Fibroblast of the conjunctiva (primary cell): Measurements from ENCODE around the gene CCDC197.
A peak's percentile ranks its signal among the peaks of the same experiment; 100 is the strongest.

Experiments used
- DNase-seq: peaks from one replicate; pipeline ENCODE4 v3.0.0-alpha.2; 2010; ENCODE audit warnings: low read depth

Gene CCDC197

DNA sequence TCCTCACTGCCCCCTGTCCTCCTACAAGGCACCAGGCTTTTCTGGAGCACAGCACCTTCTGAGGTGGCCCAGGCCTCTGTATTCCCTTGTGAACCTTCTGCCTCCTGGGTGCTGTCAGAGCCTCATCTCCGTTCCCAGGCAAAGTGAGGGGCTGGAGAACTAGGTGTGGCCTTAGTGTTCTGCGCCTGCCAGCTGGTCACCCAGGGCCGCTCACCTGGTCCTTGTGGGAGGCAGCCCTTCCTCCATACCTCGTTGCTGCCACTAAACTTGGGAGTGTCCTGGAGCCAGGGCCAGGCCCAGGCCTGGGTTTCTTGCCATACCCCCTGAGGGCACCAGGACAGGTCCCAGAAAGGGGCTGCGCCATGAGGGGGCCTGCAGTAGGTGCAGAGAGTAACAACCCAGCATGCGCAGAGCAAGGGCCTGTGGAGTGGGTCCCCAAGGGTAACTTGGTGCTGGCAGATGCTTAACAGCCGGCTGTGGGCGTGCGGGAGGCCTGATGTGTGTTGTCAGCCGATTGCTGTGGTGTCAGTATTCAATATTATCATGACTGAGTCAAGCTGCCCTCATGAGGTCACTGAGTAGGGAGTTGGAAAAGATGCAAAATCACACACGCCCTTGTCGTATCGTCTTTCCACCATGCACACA is 46.1 kb downstream of the CCDC197 start:
- DNase-seq: no peak

GRCh38 chr14:94043756-94044475 is 46.8 kb downstream of the CCDC197 start:
- no peak for DNase-seq

- no peak for DNase-seq
Observed at GRCh38 chr14:94044476-94045091, 47.5 kb downstream of the CCDC197 start.

GRCh38 chr14:94045101-94045500 is 48.0 kb downstream of the CCDC197 start:
- no peak for DNase-seq

DNA sequence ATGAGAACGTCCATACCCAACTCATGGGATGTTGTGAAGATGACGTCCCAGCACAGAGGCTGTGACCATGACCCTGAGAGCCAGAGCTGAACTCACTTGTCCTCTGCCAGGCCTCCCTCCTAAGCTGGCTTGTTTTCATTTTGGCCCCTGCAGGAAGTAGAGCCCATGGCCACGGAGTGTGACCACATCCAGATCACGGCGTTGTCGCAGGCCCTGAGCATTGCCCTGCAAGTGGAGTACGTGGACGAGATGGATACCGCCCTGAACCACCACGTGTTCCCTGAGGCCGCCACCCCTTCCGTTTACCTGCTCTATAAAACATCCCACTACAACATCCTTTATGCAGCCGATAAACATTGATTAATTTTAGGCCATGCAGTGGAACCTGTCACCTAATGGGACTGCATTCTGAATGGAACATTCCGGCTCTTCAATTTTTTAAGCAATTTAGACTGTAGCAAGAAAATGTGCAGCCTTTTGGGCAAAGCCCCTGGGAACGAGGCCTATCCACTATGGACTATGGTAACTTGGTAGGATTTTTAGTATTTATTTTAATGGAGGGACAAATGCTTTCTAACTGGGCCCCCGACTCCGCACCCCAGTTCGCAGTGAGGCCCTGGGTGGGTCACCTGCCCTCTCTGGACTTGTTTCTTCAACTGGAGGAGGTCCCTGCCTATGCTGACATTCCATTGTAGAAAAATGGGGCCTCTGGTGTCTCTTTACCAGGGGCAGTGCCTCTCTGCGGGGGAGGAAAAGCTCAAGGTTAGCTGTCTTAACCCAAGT is 48.7 kb downstream of the CCDC197 start:
- no peak for DNase-seq

DNA sequence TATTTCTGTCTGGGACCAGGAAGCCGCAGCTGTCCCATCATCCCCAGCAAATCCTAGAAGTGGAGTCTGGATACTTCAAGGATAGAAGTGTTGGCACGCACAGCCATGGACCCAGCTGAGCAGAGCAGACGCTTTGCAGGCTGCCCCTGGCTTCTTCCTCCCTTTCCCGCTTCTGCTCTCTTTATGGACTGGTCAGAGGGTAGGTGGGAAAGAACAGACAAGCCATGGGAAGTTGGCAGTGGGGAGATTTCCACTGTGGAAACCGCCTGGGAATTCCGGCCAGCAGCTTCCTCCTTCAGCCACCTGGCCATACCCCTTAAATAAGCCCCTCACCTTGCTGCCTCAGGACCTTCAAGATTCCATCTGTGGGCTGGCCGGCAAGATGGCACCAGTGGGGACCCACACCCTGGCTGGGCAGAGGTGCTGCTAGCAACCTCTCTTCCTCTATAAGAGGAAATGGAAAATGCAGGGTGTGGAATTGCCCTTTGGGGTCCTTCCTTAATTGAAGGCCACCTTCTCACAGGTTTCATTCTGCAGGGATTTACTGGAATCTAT is 49.7 kb downstream of the CCDC197 start:
- DNase-seq: no peak

- DNase-seq: no peak
Observed at GRCh38 chr14:94047581-94047980, 50.5 kb downstream of the CCDC197 start.

DNA sequence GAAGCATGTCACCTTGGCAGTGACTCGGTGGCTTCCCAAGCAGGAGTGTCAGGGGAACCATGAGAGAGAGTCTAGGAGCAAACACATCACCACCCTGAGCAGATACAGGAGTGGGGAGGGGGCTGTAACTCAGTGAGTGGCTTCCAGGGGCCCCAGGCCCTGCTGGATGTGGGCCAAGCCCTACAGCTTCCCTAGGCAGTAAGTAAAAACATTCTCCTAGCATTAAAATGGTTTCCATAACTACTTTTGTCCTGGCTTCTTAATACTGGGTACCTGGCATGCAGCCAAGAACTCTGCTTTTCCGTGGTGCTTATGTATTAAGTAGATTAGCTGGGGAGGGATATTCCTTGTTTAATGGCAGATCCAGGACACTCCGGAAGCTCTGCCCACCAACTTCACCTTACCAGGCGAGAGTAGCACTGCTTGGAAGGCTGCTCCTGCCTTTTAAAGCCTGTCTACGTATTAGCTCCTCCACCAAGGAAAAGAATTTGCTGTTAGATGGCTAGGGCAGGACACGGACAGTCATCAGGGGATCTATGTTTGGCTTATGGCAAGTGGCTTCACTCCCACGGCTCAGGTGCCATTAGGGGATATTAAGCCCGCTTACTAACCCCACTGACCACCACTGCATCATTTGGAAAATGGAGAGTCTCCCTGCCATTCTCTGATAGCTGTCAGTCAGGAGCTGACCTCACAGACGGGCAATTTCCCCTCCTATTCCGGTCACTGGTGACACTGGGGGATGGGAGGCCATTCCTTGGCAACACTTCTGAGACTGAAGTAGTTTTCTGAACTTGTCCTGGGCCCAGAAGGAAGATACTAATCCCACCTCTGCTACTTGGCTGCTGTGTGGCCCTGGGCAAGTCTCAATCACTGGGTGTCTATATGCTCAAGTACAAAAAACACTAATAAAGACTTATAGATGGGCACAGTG is 51.9 kb downstream of the CCDC197 start:
- no peak for DNase-seq

DNA sequence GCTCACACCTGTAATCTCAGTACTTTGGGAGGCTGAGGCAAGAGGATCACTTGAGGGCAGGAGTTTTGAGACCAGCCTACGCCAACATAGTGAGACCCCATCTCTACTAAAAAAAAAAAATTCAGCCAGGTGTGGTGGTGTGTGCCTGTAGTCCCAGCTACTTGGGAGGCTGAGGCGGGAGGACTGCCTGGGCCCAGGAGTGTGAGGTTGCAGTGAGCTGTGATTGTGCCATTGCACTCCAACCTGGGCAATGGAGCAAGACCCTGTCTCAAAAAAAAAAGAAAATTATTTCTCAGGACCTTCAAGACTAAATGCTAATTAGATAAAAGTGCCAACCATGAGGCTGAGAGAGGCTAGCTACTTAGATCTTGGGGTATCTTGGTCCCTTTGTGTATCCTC is 52.5 kb downstream of the CCDC197 start:
- no peak for DNase-seq

DNA sequence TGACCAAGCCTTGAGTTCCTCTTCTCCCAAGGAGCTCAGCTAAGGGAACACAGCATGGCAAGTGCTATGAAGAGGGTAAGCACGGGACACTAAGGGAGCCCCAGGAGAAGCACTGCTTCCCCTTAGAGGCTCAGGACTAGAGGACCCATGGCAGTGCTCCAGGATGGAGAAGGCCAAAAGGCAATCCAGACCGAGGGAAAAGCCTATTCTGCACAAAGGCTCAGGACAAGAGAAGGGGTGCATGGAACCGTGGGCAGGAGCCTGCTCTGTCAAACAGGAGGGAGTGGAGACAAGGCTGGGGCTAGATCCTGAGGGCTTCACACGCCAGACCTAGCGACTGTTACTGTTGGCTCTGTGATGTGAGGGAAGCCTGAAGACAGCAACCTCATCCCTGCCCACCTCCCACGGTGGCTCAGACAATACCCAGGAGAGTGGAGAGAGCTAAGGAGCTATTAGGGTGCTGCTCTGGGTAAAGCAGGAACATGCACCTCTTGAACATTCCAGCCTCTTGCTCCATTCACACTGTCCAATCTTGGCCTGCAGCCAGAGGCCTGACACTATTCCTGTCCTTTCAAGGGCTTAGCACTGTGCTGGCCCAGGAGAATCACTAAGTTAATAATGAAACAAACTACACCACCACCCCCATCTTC is 53.3 kb downstream of the CCDC197 start:
- DNase-seq: no peak

DNA sequence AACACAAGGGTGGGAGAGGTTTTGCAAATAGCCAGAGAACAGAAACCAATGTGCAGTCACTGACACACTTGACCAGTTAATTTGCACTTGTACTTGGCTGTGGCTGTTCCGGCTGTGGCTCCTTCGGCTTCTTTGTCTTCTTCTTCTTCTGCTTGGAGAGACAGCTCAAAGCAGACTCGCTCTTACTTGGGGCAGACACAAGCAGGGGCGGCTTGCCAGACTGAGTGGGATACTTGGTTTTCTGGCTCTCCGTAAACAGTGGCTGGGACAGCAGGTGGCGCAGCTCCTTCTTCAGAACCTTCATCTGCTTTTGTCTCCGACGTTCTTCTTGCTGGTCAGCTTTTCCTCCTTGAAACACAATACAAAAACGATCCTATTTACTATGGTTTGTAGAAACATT is 54.0 kb downstream of the CCDC197 start:
- peak; percentile 18 for DNase-seq

DNA sequence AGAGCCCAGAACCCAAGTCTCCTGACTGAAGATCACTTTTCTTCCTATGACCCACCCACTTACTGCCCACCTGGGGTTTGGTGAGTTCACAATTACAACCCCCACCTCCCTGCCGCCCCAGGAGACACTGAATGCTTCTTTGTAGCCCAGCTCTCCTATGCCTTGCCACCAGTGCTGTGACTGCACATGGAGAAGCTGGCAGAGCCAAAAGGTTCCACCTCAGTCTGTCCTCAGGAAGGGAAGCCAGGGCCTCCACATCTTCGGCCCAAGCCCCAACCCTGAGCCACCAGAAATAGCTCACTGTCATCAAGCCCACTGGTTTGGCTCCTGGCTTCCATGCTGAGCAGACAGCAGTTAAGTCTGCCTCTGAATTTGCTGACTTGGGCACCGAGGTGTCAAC is 54.7 kb downstream of the CCDC197 start:
- DNase-seq: no peak

- no peak for DNase-seq
Observed at GRCh38 chr14:94052199-94052598, 55.1 kb downstream of the CCDC197 start.

- no peak for DNase-seq
Observed at GRCh38 chr14:94052662-94053061, 55.6 kb downstream of the CCDC197 start.

GRCh38 chr14:94054401-94054800 is 57.3 kb downstream of the CCDC197 start:
- DNase-seq: no peak

DNA sequence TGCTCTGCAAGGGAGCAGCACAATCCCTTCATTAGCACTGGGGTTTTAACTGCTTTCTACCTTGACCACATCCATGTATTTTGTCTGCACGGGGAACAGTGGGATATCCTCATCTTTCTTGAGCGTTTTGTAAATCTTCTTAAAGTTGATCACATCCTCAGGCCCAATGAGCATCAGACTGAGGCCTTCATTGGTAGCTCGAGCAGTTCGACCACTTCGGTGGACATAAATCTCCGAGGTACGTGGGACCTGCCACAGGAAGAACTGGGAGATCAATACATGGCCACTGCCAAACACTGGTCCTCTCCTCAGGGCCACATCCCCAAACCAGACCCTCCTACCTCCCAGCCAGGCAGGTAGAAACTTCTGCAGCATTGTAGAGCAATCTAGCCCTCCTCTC is 57.8 kb downstream of the CCDC197 start:
- no peak for DNase-seq

DNA sequence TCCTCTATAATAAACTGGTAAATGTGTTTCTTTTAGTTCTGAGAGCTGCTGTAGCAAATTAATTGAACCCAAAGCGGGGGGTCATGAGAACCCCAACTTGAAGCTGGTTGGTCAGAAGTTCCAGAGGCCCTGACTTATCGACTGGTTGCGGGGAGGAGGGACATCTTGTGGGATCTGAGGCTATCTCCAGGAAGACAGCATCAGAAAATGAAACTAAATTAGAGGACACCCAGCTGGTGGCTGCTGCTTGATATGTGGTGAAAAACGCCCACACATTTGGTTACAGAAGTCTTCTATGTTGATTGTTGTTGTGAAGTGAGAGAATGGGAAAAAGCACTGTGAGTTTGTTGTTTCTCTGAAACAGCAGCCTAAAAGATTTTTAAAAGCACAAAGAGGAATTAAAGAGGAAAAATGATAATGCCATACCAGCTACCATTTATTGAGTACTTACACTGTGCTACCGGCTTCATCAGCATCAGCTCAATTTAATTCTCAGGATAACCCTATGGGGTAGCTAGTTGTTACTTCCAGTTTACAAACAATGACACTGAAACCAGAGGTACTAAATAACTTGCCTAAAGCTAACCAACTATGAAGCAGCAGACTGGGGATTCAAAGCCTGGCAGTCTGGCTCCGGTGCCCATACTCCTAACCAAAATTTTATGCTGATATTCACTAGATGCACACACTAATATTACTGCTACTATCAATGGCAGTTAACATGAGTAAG is 59.6 kb downstream of the CCDC197 start:
- DNase-seq: no peak

DNA sequence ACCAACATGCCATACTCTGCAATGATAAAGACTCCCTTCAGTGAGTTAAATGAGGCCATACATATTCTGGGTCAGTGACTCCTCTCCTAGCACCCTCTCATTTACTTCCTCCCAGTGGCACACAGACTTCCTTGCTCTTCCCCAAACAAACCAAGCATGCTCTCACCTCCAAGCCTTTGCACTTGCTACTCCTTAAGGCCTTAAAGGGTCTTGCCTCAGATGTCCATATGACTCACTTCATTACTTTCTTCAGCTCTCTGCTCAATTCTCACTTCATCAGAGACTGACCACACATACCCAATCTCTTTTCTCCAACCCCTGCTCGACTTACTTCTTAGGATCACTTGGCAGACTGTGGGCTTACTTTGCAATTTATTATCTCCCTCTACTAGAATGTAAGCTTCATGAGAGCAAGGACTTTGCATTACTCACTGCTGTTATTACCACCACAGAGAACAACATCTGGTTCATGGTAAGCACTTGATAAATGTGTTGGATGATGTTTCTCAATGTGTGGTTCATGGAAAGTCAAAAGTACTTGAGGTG is 61.1 kb downstream of the CCDC197 start:
- no peak for DNase-seq
